MCF 10A (cell line): ENCODE results near the gene NET1. TPM values are rescaled to one million over a fixed set of nuclear protein-coding genes. Genes with fewer than 3 reads are reported as not detected.

Experiments used
- BruUV-seq: library from RNA; stranded (reverse); fragments of 400-500 nt; replicated peaks from 2 replicates; lab custom pipeline; 2021; lab: Mats Ljungman, UMichigan
- CTCF ChIA-PET: fragments of 300-600 bp; sonication (Branson Sonifier 250); formaldehyde crosslinking; extraction: SDS; loops from one replicate; lab custom pipeline; 2021; ENCODE audit warnings: antibody characterized with exemption, inconsistent platforms; lab: Yijun Ruan, JAX
- POLR2A ChIA-PET: fragments of 300-600, 350-650 bp; sonication (Branson Sonifier 250); formaldehyde crosslinking; extraction: SDS; loops from one replicate; lab custom pipeline; 2020; ENCODE audit warnings: antibody characterized with exemption, inconsistent platforms; lab: Yijun Ruan, JAX
- DNase-seq: peaks from one replicate; pipeline ENCODE4 v3.0.0-alpha.2; 2018; ENCODE audit not compliant: unreplicated experiment
- H3K27ac Mint-ChIP-seq: one replicate; pipeline ENCODE4 v1.8.0; 2022; ENCODE audit warnings: mild to moderate bottlenecking, low read depth, mixed read lengths; ENCODE audit not compliant: unreplicated experiment
- H3K27me3 Mint-ChIP-seq: one replicate; pipeline ENCODE4 v1.8.0; 2022; ENCODE audit warnings: mixed read lengths; ENCODE audit not compliant: insufficient read depth, unreplicated experiment
- H3K36me3 Mint-ChIP-seq: one replicate; pipeline ENCODE4 v1.8.0; 2022; ENCODE audit warnings: mild to moderate bottlenecking, moderate library complexity, mixed read lengths; ENCODE audit not compliant: insufficient read depth, unreplicated experiment
- H3K4me1 Mint-ChIP-seq: one replicate; pipeline ENCODE4 v1.8.0; 2022; ENCODE audit warnings: mixed read lengths; ENCODE audit not compliant: insufficient read depth, unreplicated experiment
- H3K4me3 Mint-ChIP-seq: one replicate; pipeline ENCODE4 v1.8.0; 2022; ENCODE audit warnings: mild to moderate bottlenecking, moderate library complexity, mixed read lengths; ENCODE audit not compliant: unreplicated experiment
- H3K9me3 Mint-ChIP-seq: one replicate; pipeline ENCODE4 v1.8.0; 2022; ENCODE audit warnings: mixed read lengths; ENCODE audit not compliant: unreplicated experiment
- intact Hi-C: fragments of 100-400 bp; cut with micrococcal nuclease; formaldehyde crosslinking; loops from 2 replicates; pipeline ENCODE4 v1.14.1; 2022
- total RNA-seq: library from RNA; stranded (reverse); gene quantifications from 2 replicates; pipeline ENCODE4 v1.2.3, GENCODE V29; 2022
- TF ChIP-seq, protein P1 (sequence below): fragments of 200-600 bp; IDR thresholded peaks from one replicate; pipeline ENCODE4 v1.8.0; 2022; ENCODE audit warnings: antibody characterized with exemption, mild to moderate bottlenecking; ENCODE audit not compliant: unreplicated experiment

The NET1 gene
- total RNA-seq, 1 experiment from 2014 or later: 40.3 TPM

DNA sequence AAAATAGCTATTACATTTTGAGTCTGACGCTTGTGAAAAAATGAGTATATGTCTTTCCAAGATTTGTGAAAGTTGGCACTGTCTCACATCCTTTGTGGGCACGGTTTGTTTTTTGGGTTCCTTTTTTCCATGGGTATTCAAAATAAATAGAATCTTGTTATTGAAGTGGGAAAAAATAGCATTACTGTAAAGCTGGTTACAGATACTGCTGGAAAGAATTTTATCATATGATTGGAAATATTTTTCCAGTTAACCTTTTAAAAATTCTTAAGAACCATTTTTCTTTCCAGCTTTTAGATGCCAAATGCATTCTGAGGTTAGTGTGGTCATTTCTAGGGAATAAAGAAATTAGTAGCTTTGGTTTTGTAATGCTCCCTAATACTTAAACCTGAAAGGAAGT, 11.4 kb downstream of the NET1 start:
- ChIA-PET CTCF (interaction anchor here (1.0 to 1.8 kb wide), 4 partner anchors 9 to 609 kb away, joined by 3 to 7 read pairs (median 5); no protein-coding TSS in a partner anchor), POLR2A (interaction anchor here (0.6 to 5.7 kb wide), 6 partner anchors 9 to 621 kb away, joined by 3 to 54 read pairs (median 4); partner anchors contain the start of gene NET1)
- H3K4me1 Mint-ChIP-seq: peaks cover 23% of the 10 kb centered on the region
- H3K36me3 Mint-ChIP-seq: peaks cover 7% of the 10 kb centered on the region
- H3K27me3 Mint-ChIP-seq: no peaks in the 10 kb centered on the region
- no peak overlapping the region for H3K4me3 Mint-ChIP-seq
- intact Hi-C loops: no loop called here
- no peak for DNase-seq
- TF ChIP-seq, protein P1, sequence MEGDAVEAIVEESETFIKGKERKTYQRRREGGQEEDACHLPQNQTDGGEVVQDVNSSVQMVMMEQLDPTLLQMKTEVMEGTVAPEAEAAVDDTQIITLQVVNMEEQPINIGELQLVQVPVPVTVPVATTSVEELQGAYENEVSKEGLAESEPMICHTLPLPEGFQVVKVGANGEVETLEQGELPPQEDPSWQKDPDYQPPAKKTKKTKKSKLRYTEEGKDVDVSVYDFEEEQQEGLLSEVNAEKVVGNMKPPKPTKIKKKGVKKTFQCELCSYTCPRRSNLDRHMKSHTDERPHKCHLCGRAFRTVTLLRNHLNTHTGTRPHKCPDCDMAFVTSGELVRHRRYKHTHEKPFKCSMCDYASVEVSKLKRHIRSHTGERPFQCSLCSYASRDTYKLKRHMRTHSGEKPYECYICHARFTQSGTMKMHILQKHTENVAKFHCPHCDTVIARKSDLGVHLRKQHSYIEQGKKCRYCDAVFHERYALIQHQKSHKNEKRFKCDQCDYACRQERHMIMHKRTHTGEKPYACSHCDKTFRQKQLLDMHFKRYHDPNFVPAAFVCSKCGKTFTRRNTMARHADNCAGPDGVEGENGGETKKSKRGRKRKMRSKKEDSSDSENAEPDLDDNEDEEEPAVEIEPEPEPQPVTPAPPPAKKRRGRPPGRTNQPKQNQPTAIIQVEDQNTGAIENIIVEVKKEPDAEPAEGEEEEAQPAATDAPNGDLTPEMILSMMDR: no peak
- no TSS peak for BruUV-seq
- no peak overlapping the region for H3K27ac Mint-ChIP-seq
- peaks cover 17% of the 10 kb centered on the region for H3K9me3 Mint-ChIP-seq

- H3K4me3 Mint-ChIP-seq: no peak overlapping the region
- no peak for DNase-seq
- H3K9me3 Mint-ChIP-seq: peaks cover 7% of the 10 kb centered on the region
- intact Hi-C loops: no loop called here
- POLR2A ChIA-PET: interaction anchor here (0.6 to 5.7 kb wide), 7 partner anchors 12 to 575 kb away, joined by 3 to 54 read pairs (median 4); partner anchors contain the start of gene NET1
- CTCF ChIA-PET: interaction anchor here (0.6 to 1.8 kb wide), 6 partner anchors 8 to 610 kb away, joined by 3 to 6 read pairs (median 3); no protein-coding TSS in a partner anchor
- peaks cover 13% of the 10 kb centered on the region for H3K36me3 Mint-ChIP-seq
- no TSS peak for BruUV-seq
- H3K27ac Mint-ChIP-seq: no peak overlapping the region
- H3K4me1 Mint-ChIP-seq: peaks cover 23% of the 10 kb centered on the region
- TF ChIP-seq, protein P1: no peak
- no peaks in the 10 kb centered on the region for H3K27me3 Mint-ChIP-seq
Measured at GRCh38 chr10:5424751-5425150, 12.4 kb downstream of the NET1 start.

GRCh38 chr10:5428133-5428532, 15.8 kb downstream of the NET1 start:
- POLR2A ChIA-PET: interaction anchor here (1.6 to 5.7 kb wide), 2 partner anchors 15 to 613 kb away, joined by 5 to 54 read pairs; partner anchors contain the start of gene NET1
- H3K9me3 Mint-ChIP-seq: no peaks in the 10 kb centered on the region
- H3K27me3 Mint-ChIP-seq: no peaks in the 10 kb centered on the region
- peak overlapping the region; percentile 85 for H3K27ac Mint-ChIP-seq
- H3K4me1 Mint-ChIP-seq: peaks cover 26% of the 10 kb centered on the region
- H3K36me3 Mint-ChIP-seq: peaks cover 20% of the 10 kb centered on the region
- TF ChIP-seq, protein P1: no peak
- no peak overlapping the region for H3K4me3 Mint-ChIP-seq
- CTCF ChIA-PET: interaction anchor here (0.6 to 1.7 kb wide), 9 partner anchors 15 to 614 kb away, joined by 3 to 8 read pairs (median 4); no protein-coding TSS in a partner anchor
- intact Hi-C loops: no loop called here
- no TSS peak for BruUV-seq
- DNase-seq: no peak

DNA sequence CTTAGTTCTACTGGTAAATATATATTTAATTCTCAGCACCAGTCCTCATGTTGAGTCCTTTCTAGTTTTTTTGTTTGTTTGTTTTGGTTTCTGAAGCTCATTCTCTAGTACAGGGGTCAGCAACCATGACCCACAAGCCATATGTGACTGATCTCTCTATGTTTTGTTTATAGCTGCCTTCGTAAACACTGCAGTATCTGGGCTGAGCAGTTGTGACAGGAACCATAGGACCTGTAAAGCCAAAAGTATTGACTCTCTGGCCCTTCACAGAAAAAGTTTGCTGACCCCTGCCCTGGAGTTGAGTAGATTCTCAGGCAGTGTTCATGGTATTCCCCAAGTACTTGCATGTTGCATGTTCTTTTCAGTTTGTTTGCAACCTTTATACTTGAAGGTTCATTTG, 20.8 kb downstream of the NET1 start:
- BruUV-seq: no TSS peak

More for the DNA sequence above, 20.8 kb downstream of the NET1 start:
- intact Hi-C loops: loop anchor here (5.0 kb wide), 2 partner anchors 151 to 416 kb away; no protein-coding TSS in a partner anchor
- no peak for DNase-seq
- Mint-ChIP-seq H3K9me3 (no peaks in the 10 kb centered on the region), H3K4me1 (peaks cover 24% of the 10 kb centered on the region), H3K27ac (no peak overlapping the region), H3K27me3 (no peaks in the 10 kb centered on the region), H3K4me3 (no peak overlapping the region), H3K36me3 (peaks cover 13% of the 10 kb centered on the region)
- TF ChIP-seq, protein P1: no peak
- ChIA-PET POLR2A (interaction anchor here (0.5 to 1.6 kb wide), 6 partner anchors 10 to 583 kb away, joined by 3 to 5 read pairs (median 4); no protein-coding TSS in a partner anchor), CTCF (interaction anchor here (0.6 to 5.2 kb wide), 23 partner anchors 8 to 619 kb away, joined by 3 to 61 read pairs (median 3); partner anchors contain the start of gene AKR1E2)
